ACC112 (cell line): ENCODE data around the gene THSD7B.

ENCODE experiments used
- H2AFZ ChIP-seq: fragments of 200-600 bp; sonication (generic); one replicate; pipeline ENCODE4 v1.6.0; 2017; ENCODE audit warnings: antibody characterized with exemption, low read length; ENCODE audit not compliant: unreplicated experiment
- H3K27ac ChIP-seq: fragments of 200-600 bp; sonication (generic); 2 replicates; pipeline ENCODE4 v1.5.1; 2014; ENCODE audit warnings: low read depth, mild to moderate bottlenecking, antibody characterized with exemption, low read length, moderate library complexity
- H3K27me3 ChIP-seq: fragments of 200-600 bp; sonication (generic); 2 replicates; pipeline ENCODE4 v1.6.1; 2014; ENCODE audit warnings: mild to moderate bottlenecking, antibody characterized with exemption, low read length, moderate library complexity, mixed read lengths; ENCODE audit not compliant: insufficient read depth
- H3K36me3 ChIP-seq: fragments of 200-600 bp; sonication (generic); 2 replicates; pipeline ENCODE4 v1.6.1; 2016; ENCODE audit warnings: mild to moderate bottlenecking, antibody characterized with exemption, low read length, moderate library complexity, mixed read lengths; ENCODE audit not compliant: insufficient read depth
- H3K4me1 ChIP-seq: fragments of 200-600 bp; sonication (generic); one replicate; pipeline ENCODE4 v1.6.1; 2016; ENCODE audit warnings: low read length, mixed read lengths; ENCODE audit not compliant: insufficient read depth, unreplicated experiment, control insufficient read depth
- H3K4me3 ChIP-seq: fragments of 200-600 bp; sonication (generic); 2 replicates; pipeline ENCODE4 v1.5.1; 2014; ENCODE audit warnings: mild to moderate bottlenecking, low read depth, low read length
- H3K79me2 ChIP-seq: fragments of 200-600 bp; sonication (generic); one replicate; pipeline ENCODE4 v1.6.0; 2016; ENCODE audit warnings: low read length; ENCODE audit not compliant: control insufficient read depth, unreplicated experiment, insufficient read depth

The THSD7B gene

DNA sequence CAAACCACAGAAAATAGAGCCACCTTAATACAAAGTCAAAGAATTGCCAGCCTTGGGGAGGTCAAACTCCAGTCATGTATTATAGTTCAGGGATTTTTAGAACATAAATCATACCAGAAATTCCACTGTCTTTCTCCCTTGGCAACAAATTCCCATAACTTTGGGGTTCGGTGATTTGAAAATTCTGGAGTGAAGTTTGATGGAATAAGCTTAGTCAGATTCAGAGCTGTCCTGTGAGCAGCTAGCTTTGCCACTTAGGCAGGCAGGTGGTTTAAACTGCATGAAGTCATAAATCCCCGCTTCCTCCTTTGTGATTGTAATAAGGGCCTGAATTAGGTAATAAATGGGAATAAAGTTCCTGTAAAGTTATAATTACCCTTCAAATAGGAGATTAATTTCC lies 741.9 kb downstream of the THSD7B start:
- Histone ChIP-seq H3K4me1 (no peaks in the 10 kb centered on the region), H3K36me3 (no peaks in the 10 kb centered on the region), H3K4me3 (no peak overlapping the region), H3K79me2 (no peaks in the 10 kb centered on the region), H3K27me3 (no peaks in the 10 kb centered on the region), H2AFZ (no peak overlapping the region), H3K27ac (no peak overlapping the region)

GRCh38 chr2:137508739-137509384 lies 743.5 kb downstream of the THSD7B start:
- Histone ChIP-seq H3K36me3 (no peaks in the 10 kb centered on the region), H3K27ac (no peak overlapping the region), H2AFZ (no peak overlapping the region), H3K4me3 (no peak overlapping the region), H3K27me3 (no peaks in the 10 kb centered on the region), H3K79me2 (no peaks in the 10 kb centered on the region), H3K4me1 (no peaks in the 10 kb centered on the region)

DNA sequence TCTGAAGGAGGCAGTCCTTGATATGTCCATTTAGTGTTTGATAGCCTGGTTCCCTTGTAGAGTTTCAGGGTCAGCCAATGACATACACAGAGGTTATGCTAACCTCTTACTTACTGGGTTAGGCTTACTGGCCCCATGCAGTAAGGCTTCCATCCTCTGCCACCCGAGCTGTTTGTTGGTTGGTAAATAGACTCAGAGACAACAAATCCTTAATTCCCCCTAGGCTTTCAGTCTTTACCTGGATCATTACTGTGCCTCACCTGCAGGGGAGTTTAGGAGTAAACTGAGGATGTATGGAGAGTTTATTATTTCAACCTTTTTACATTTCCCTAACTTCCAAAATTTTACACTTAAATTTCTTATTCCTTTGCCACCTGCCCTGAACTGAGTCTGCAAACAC lies 746.2 kb downstream of the THSD7B start:
- Histone ChIP-seq H3K4me3 (no peak overlapping the region), H3K27me3 (no peaks in the 10 kb centered on the region), H2AFZ (no peak overlapping the region), H3K79me2 (no peaks in the 10 kb centered on the region), H3K27ac (no peak overlapping the region), H3K36me3 (no peaks in the 10 kb centered on the region), H3K4me1 (no peaks in the 10 kb centered on the region)

DNA sequence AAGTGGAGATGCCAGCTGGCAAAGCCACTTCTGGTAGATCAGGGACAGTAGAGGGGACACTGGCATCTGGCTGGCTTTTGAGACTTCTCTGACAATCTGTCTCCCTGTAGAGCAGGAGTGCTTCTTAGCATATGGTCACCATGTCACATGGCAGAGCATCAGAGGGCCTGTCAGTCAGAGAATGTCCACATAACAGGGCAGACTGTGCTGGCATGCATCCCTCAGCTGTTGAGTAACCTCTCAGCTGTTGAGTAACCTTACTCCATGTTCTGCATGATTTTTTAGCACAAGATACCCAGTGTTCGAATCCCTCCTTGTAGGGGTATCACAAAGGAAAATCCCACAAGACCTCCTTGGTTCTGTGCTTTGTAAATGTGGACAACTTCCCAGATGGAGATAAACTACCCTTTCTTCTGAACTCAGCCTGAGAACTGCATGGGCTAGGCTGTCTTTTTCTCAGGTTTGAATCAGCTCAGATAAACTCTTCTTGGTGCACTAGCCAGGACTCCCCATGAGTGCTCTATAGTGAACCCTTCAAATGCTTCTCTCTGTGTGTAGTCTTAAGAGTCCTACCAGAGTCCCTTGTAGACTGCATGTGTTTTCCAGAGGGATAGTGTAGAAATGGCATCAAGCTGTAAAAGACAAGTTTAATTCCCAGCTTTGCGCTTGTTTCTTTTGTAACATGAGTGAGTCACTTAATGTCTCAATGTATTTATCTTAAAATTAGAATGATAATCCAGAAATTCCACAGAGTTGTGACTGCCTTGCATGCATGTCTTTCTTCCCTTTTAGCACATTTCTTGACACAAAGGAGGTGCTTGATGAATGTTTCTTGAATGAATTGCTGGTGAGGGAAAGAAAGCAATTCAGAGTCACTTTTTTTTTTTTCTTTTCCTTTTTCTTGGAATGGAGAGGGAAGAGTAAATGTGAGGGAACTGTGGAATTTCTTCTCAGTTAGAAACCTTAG lies 756.6 kb downstream of the THSD7B start:
- Histone ChIP-seq H3K4me3 (no peak overlapping the region), H2AFZ (no peak overlapping the region), H3K27ac (no peak overlapping the region), H3K27me3 (peaks cover 3% of the 10 kb centered on the region; the same call in 1 of the 2 replicates), H3K36me3 (no peaks in the 10 kb centered on the region), H3K4me1 (no peaks in the 10 kb centered on the region), H3K79me2 (no peaks in the 10 kb centered on the region)

GRCh38 chr2:137522620-137523011 lies 757.3 kb downstream of the THSD7B start:
- no peak overlapping the region for H3K4me3 ChIP-seq
- H3K79me2 ChIP-seq, result no peaks in the 10 kb centered on the region
- H3K27ac ChIP-seq, result no peak overlapping the region
- no peak overlapping the region for H2AFZ ChIP-seq
- no peaks in the 10 kb centered on the region for H3K4me1 ChIP-seq
- H3K27me3 ChIP-seq, result peaks cover 3% of the 10 kb centered on the region; the same call in 1 of the 2 replicates
- no peaks in the 10 kb centered on the region for H3K36me3 ChIP-seq

GRCh38 chr2:137523931-137524330 lies 758.6 kb downstream of the THSD7B start:
- Histone ChIP-seq H3K27ac (no peak overlapping the region), H3K27me3 (peaks cover 3% of the 10 kb centered on the region; the same call in 1 of the 2 replicates), H2AFZ (no peak overlapping the region), H3K4me1 (no peaks in the 10 kb centered on the region), H3K36me3 (no peaks in the 10 kb centered on the region), H3K79me2 (no peaks in the 10 kb centered on the region), H3K4me3 (no peak overlapping the region)

GRCh38 chr2:137525132-137525531 lies 759.8 kb downstream of the THSD7B start:
- H3K27me3 ChIP-seq, result peaks cover 3% of the 10 kb centered on the region; the same call in 1 of the 2 replicates
- no peaks in the 10 kb centered on the region for H3K36me3 ChIP-seq
- H3K27ac ChIP-seq, result no peak overlapping the region
- H3K79me2 ChIP-seq, result no peaks in the 10 kb centered on the region
- no peak overlapping the region for H3K4me3 ChIP-seq
- H2AFZ ChIP-seq, result no peak overlapping the region
- no peaks in the 10 kb centered on the region for H3K4me1 ChIP-seq

DNA sequence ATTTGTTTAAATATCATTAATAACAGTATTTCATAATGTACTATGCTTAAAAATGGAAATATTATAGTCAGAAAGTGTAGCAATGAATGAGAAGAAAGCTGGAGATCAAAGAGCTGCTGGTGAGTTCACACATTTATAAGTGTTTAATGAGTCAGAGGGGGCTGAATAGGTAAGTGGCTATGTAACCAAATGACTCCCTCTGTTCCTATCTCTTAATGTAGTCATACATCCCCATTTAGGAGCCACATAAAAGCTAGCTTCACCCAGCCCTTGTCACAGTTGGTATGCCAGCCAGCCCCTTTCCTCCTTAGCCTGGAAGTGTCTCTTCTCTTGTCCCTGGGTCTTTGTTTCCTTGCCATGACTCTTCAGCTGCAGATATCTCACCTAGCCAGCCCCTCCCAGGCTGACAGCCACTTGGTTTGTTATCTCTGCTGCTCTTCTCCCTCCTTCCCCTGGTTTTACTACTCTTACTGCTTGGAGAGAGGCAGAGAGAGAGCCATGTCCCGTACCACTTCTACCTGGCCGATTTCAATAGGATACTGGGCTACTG lies 760.4 kb downstream of the THSD7B start:
- H3K36me3 ChIP-seq, result no peaks in the 10 kb centered on the region
- peaks cover 3% of the 10 kb centered on the region; the same call in 1 of the 2 replicates for H3K27me3 ChIP-seq
- H3K79me2 ChIP-seq, result no peaks in the 10 kb centered on the region
- H3K27ac ChIP-seq, result no peak overlapping the region
- H3K4me3 ChIP-seq, result no peak overlapping the region
- no peaks in the 10 kb centered on the region for H3K4me1 ChIP-seq
- no peak overlapping the region for H2AFZ ChIP-seq

GRCh38 chr2:137535897-137536296 lies 770.6 kb downstream of the THSD7B start:
- Histone ChIP-seq H2AFZ (no peak overlapping the region), H3K36me3 (no peaks in the 10 kb centered on the region), H3K4me3 (no peak overlapping the region), H3K27ac (no peak overlapping the region), H3K4me1 (no peaks in the 10 kb centered on the region), H3K79me2 (no peaks in the 10 kb centered on the region), H3K27me3 (no peaks in the 10 kb centered on the region)

DNA sequence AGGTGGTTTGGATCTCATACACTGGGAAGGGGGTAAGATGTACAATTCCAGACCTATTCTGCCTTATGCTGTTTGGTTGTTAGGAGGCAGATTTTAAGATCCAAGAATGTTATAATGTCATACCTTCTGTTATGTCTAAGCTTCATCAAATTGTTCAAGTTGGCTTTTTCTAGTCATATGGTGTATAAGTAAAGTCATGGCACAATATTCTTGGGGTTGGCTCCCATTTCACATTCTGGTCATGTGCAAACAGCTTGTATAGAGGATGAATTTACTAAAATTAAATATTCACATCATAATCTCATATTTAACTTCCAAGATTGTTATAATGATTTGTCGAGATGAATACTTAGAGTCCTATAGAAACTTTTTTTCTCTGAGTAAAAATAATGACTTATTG lies 774.0 kb downstream of the THSD7B start:
- H2AFZ ChIP-seq, result no peak overlapping the region
- H3K4me1 ChIP-seq, result no peaks in the 10 kb centered on the region
- no peaks in the 10 kb centered on the region for H3K79me2 ChIP-seq
- H3K4me3 ChIP-seq, result no peak overlapping the region
- peaks cover 7% of the 10 kb centered on the region; the same call in 1 of the 2 replicates for H3K27me3 ChIP-seq
- no peaks in the 10 kb centered on the region for H3K36me3 ChIP-seq
- H3K27ac ChIP-seq, result no peak overlapping the region
